H9 (cell line): ENCODE data around the gene CILP2. TPM values are rescaled to one million over a fixed set of nuclear protein-coding genes. Genes with fewer than 3 reads are reported as not detected.

Source experiments
- DNase-seq: peaks from one replicate; pipeline ENCODE4 v3.0.0-alpha.2; 2017
- H2AFZ ChIP-seq: one replicate; pipeline ENCODE4 v1.6.1; 2013; ENCODE audit warnings: mild to moderate bottlenecking, low read length, control low read depth, moderate library complexity
- H2AK5ac ChIP-seq: 2 replicates; pipeline ENCODE4 v1.6.1; 2013; ENCODE audit warnings: low read length, control low read depth, mixed read lengths; ENCODE audit not compliant: insufficient read length
- H2BK120ac ChIP-seq: one replicate; pipeline ENCODE4 v1.6.1; 2013; ENCODE audit warnings: low read depth, mild to moderate bottlenecking, low read length, control low read depth, inconsistent platforms; ENCODE audit not compliant: poor library complexity, severe bottlenecking
- H2BK12ac ChIP-seq: 2 replicates; pipeline ENCODE4 v1.6.1; 2013; ENCODE audit warnings: low read length, control low read depth, mixed read lengths, low read depth; ENCODE audit not compliant: insufficient read length
- H2BK15ac ChIP-seq: 2 replicates; pipeline ENCODE4 v1.6.1; 2013; ENCODE audit warnings: low read depth, low read length, control low read depth
- H2BK20ac ChIP-seq: one replicate; pipeline ENCODE4 v1.6.1; 2013; ENCODE audit warnings: low read depth, mild to moderate bottlenecking, low read length, control low read depth, inconsistent platforms; ENCODE audit not compliant: poor library complexity, severe bottlenecking
- H2BK5ac ChIP-seq: 2 replicates; pipeline ENCODE4 v1.6.1; 2013; ENCODE audit warnings: low read length, control low read depth, mixed read lengths; ENCODE audit not compliant: insufficient read length
- H3K14ac ChIP-seq: 2 replicates; pipeline ENCODE4 v1.6.1; 2013; ENCODE audit warnings: low read length, control low read depth; ENCODE audit not compliant: insufficient read depth
- H3K18ac ChIP-seq: 2 replicates; pipeline ENCODE4 v1.6.1; 2013; ENCODE audit warnings: low read depth, mild to moderate bottlenecking, mixed read lengths, low read length, control low read depth; ENCODE audit not compliant: insufficient read length
- H3K23ac ChIP-seq: 2 replicates; pipeline ENCODE4 v1.6.1; 2013; ENCODE audit warnings: low read length, control low read depth, mixed read lengths, low read depth; ENCODE audit not compliant: insufficient read length
- H3K23me2 ChIP-seq: 2 replicates; pipeline ENCODE4 v1.6.1; 2013; ENCODE audit warnings: low read depth, mild to moderate bottlenecking, mixed read lengths, low read length, control low read depth; ENCODE audit not compliant: insufficient read length, poor library complexity, severe bottlenecking
- H3K27ac ChIP-seq: 2 replicates; pipeline ENCODE4 v1.5.1; 2013; ENCODE audit warnings: low read length, control low read depth, mixed read lengths, low read depth; ENCODE audit not compliant: insufficient read length
- H3K27me3 ChIP-seq: 2 replicates; pipeline ENCODE4 v1.6.1; 2013; ENCODE audit warnings: low read length, control low read depth, inconsistent platforms; ENCODE audit not compliant: insufficient read depth
- H3K4ac ChIP-seq: 2 replicates; pipeline ENCODE4 v1.6.1; 2013; ENCODE audit warnings: low read depth, mild to moderate bottlenecking, control low read depth, inconsistent platforms, low read length, moderate library complexity
- H3K4me1 ChIP-seq: 2 replicates; pipeline ENCODE4 v1.6.1; 2013; ENCODE audit warnings: low read length, control low read depth, inconsistent platforms; ENCODE audit not compliant: insufficient read depth
- H3K4me2 ChIP-seq: 2 replicates; pipeline ENCODE4 v1.6.1; 2013; ENCODE audit warnings: low read length, control low read depth, mixed read lengths; ENCODE audit not compliant: insufficient read length, insufficient read depth
- H3K56ac ChIP-seq: 2 replicates; pipeline ENCODE4 v1.6.1; 2013; ENCODE audit warnings: low read depth, mild to moderate bottlenecking, mixed read lengths, low read length, control low read depth; ENCODE audit not compliant: insufficient read length
- H3K79me1 ChIP-seq: 2 replicates; pipeline ENCODE4 v1.6.1; 2013; ENCODE audit warnings: low read depth, mild to moderate bottlenecking, moderate library complexity, low read length, control low read depth, inconsistent platforms; ENCODE audit not compliant: insufficient read depth, poor library complexity, severe bottlenecking
- H3K79me2 ChIP-seq: 2 replicates; pipeline ENCODE4 v1.6.1; 2013; ENCODE audit warnings: low read length, control low read depth, inconsistent platforms; ENCODE audit not compliant: insufficient read depth
- H3K9ac ChIP-seq: 2 replicates; pipeline ENCODE4 v1.6.1; 2013; ENCODE audit warnings: low read length, control low read depth, mixed read lengths; ENCODE audit not compliant: insufficient read length; ENCODE audit errors: extremely low read depth
- H3K9me3 ChIP-seq: one replicate; pipeline ENCODE4 v1.6.1; 2013; ENCODE audit warnings: low read depth, low read length, inconsistent platforms; ENCODE audit not compliant: control insufficient read depth
- H3T11ph ChIP-seq: one replicate; pipeline ENCODE4 v1.6.1; 2013; ENCODE audit warnings: mild to moderate bottlenecking, low read length, control low read depth, inconsistent platforms
- H4K20me1 ChIP-seq: one replicate; pipeline ENCODE4 v1.6.1; 2013; ENCODE audit not compliant: control insufficient read depth, insufficient read length, insufficient read depth
- H4K5ac ChIP-seq: 2 replicates; pipeline ENCODE4 v1.6.1; 2013; ENCODE audit warnings: low read depth, mild to moderate bottlenecking, mixed read lengths, low read length, control low read depth; ENCODE audit not compliant: insufficient read length
- H4K8ac ChIP-seq: replicated peaks from 2 replicates; pipeline ENCODE4 v1.6.1; 2013; ENCODE audit warnings: low read length, control low read depth, mixed read lengths, low read depth; ENCODE audit not compliant: insufficient read length
- H4K91ac ChIP-seq: 2 replicates; pipeline ENCODE4 v1.6.1; 2013; ENCODE audit warnings: low read depth, mild to moderate bottlenecking, moderate library complexity, mixed read lengths, low read length, control low read depth; ENCODE audit not compliant: insufficient read length
- H3K27ac Mint-ChIP-seq, 3 experiments: 2 replicates in 2 of 3; 3 replicates in 1 of 3; pipeline ENCODE4 v1.8.0; 2020 to 2021; ENCODE audit warnings: mixed read lengths in 3 of 3, mild to moderate bottlenecking in 1 of 3, moderate library complexity in 1 of 3
- H3K27me3 Mint-ChIP-seq: 2 replicates; pipeline ENCODE4 v1.8.0; 2021; ENCODE audit warnings: low read depth, mild to moderate bottlenecking, moderate library complexity, mixed read lengths
- H3K36me3 Mint-ChIP-seq, 3 experiments: 2 replicates in 2 of 3; 3 replicates in 1 of 3; pipeline ENCODE4 v1.8.0; 2020 to 2021; ENCODE audit warnings: low read depth in 3 of 3, mixed read lengths in 3 of 3; ENCODE audit not compliant: insufficient read depth in 1 of 3
- H3K4me1 Mint-ChIP-seq, 2 experiments: 2 replicates each; pipeline ENCODE4 v1.8.0; 2020; ENCODE audit warnings: mixed read lengths in 2 of 2
- H3K4me3 Mint-ChIP-seq, 2 experiments: 2 replicates in 1 of 2; 3 replicates in 1 of 2; pipeline ENCODE4 v1.8.0; 2020 to 2021; ENCODE audit warnings: mild to moderate bottlenecking in 2 of 2, mixed read lengths in 2 of 2, moderate library complexity in 1 of 2
- H3K9me3 Mint-ChIP-seq, 2 experiments: 2 replicates in 1 of 2; 3 replicates in 1 of 2; pipeline ENCODE4 v1.8.0; 2020; ENCODE audit warnings: mild to moderate bottlenecking in 2 of 2, mixed read lengths in 2 of 2, moderate library complexity in 1 of 2
- WGBS: extraction: QIAGEN DNeasy Blood & Tissue Kit; methylation state at CpG from one replicate; pipeline ENCODE4 v1.1.7; 2013; ENCODE audit warnings: missing lambda C conversion rate, low lambda C conversion rate, mixed read lengths; ENCODE audit not compliant: insufficient read length; ENCODE audit errors: extremely low coverage; 5-methylcytosine and 5-hydroxymethylcytosine counted together
- total RNA-seq: library from RNA; stranded (reverse); gene quantifications from 2 replicates; pipeline ENCODE4 v1.2.1, GENCODE V29; 2021
- TF ChIP-seq, protein P1 (sequence below): fragments of 200-600 bp; sonication (generic); conservative IDR thresholded peaks from 3 replicates; pipeline ENCODE4 v1.8.0; 2021; ENCODE audit warnings: antibody characterized with exemption, mild to moderate bottlenecking

Gene CILP2
- total RNA-seq, 1 experiment from 2014 or later, result 6.4 TPM

DNA sequence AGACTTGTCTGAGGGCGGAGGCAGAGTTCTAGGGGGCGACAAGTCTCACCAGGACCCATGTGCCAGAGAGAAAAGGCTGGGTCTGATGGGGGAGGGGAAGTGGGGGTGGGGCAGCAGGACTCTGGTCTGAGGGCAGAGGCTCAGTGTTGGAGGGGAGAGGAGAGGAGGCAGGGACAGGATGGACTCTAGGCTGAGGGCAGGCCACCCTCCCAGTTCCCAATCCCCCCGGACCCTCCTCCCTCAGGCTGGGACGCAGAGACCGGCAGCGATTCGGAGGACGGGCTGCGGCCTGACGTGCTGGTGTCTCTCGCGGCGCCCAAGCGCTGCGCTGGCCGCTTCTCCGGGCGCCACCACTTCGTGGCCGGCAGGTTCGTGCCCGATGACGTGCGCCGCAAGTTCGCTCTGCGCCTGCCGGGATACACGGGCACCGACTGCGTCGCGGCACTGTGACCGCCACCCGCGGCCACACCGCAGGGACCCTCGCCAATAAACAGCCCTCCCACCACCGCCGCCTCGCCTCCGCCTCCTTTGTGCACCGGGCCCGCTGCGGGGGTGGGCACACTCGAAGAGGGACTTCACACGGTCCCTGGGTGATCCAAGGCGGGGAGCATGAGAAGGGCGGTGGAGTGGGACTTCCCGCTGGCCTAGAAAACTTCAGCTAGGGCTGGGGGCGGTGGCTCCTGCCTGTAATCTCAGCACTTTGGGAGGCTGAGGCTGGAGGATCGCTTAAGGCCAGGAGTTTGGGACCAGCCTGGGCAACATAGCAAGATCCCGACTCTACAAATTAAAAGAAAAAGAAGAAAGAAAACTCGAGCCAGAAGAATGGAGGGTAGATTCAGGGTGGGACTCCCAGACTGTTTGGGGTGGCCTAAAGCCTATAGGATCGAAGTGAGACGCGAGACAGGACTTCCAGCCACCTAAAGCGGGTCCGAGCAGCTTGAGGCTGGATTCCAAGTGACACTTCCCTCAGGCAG, 703 bp upstream of the CILP2 start:
- Histone ChIP-seq H3K14ac (no peak overlapping the region), H2BK120ac (no peak overlapping the region), H2BK15ac (no peak overlapping the region), H3K23ac (no peak overlapping the region), H3K56ac (no peak overlapping the region), H4K20me1 (no peaks in the 10 kb centered on the region), H2BK20ac (no peak overlapping the region), H4K8ac (no peak overlapping the region), H3K18ac (no peak overlapping the region), H3K79me2 (no peaks in the 10 kb centered on the region), H3K9ac (no peak overlapping the region), H3K4me2 (peak overlapping the region; percentile 59), H3K23me2 (peaks cover 14% of the 10 kb centered on the region), H3K27ac (no peak overlapping the region), H3K27me3 (peaks cover 2% of the 10 kb centered on the region; the same call in 1 of the 2 replicates), H2BK5ac (no peak overlapping the region), H2AFZ (no peak overlapping the region), H4K5ac (no peak overlapping the region), H3K4me1 (no peaks in the 10 kb centered on the region), H2BK12ac (no peak overlapping the region), H4K91ac (no peak overlapping the region), H2AK5ac (no peak overlapping the region), H3K79me1 (no peaks in the 10 kb centered on the region), H3K9me3 (no peaks in the 10 kb centered on the region), H3T11ph (no peak overlapping the region), H3K4ac (no peak overlapping the region)
- no peaks in the 10 kb centered on the region; a peak in 1 of 5 replicates for H3K9me3 Mint-ChIP-seq
- H3K4me3 Mint-ChIP-seq, result peak overlapping the region; percentile 61 to 79
- no CpG with 5 or more reads among the region's 59 CpGs for WGBS
- peaks cover 36% of the 10 kb centered on the region for H3K27me3 Mint-ChIP-seq
- H3K4me1 Mint-ChIP-seq, result peaks cover 9 to 15% of the 10 kb centered on the region in 2 experiments
- H3K27ac Mint-ChIP-seq, result no peak overlapping the region
- TF ChIP-seq, protein P1, sequence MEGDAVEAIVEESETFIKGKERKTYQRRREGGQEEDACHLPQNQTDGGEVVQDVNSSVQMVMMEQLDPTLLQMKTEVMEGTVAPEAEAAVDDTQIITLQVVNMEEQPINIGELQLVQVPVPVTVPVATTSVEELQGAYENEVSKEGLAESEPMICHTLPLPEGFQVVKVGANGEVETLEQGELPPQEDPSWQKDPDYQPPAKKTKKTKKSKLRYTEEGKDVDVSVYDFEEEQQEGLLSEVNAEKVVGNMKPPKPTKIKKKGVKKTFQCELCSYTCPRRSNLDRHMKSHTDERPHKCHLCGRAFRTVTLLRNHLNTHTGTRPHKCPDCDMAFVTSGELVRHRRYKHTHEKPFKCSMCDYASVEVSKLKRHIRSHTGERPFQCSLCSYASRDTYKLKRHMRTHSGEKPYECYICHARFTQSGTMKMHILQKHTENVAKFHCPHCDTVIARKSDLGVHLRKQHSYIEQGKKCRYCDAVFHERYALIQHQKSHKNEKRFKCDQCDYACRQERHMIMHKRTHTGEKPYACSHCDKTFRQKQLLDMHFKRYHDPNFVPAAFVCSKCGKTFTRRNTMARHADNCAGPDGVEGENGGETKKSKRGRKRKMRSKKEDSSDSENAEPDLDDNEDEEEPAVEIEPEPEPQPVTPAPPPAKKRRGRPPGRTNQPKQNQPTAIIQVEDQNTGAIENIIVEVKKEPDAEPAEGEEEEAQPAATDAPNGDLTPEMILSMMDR, result no peak
- H3K36me3 Mint-ChIP-seq, result peaks cover 0 to 6% (median under 1%) of the 10 kb centered on the region in 3 experiments; a peak in 3 of 7 replicates
- peak; percentile 58 for DNase-seq
